Limb (tissue), 2 donors: Measurements from ENCODE around the gene ZNF366.
A peak's percentile ranks its signal among the peaks of the same experiment; 100 is the strongest.

Source experiments
- DNase-seq, 2 donors: peaks; one replicate each; pipeline ENCODE4 v3.0.0-alpha.2; 2016; ENCODE audit errors: extremely low spot score in 2 of 2

The ZNF366 gene

GRCh38 chr5:72467461-72467860, 39.7 kb downstream of the ZNF366 start:
- no peak for DNase-seq

- no peak for DNase-seq
Observed at GRCh38 chr5:72465601-72466563, 41.3 kb downstream of the ZNF366 start.

GRCh38 chr5:72465066-72465465, 42.1 kb downstream of the ZNF366 start:
- DNase-seq, result no peak

GRCh38 chr5:72464071-72464470, 43.1 kb downstream of the ZNF366 start:
- no peak for DNase-seq

DNA sequence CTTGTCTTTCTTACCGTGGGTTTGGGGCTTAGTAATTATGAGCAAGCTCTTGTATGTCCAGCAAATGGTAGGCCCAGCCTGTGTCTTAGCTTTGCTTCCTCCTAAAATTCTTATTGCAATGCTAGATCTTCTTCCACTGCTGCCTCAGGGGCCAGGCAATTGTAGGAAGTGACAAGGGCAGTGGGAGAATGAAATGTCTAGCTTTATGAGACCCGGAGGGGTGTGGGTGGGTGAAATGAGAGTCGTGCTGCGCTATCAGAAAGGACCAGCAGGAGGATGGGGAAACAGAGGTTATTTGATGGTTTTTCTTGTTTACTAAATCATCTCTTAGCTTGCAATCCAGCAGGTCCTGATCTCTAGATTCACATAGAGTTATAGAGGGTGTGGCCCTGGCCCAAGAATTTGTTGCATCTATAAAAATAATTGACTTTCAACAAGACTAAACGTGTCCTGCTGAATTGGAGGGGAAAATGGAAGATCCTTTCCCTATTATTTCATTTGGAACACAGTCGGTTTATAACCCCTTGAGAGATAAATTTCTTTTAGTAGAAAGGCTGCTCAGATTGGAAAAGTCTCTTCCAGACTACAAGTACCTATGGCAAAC, 43.7 kb downstream of the ZNF366 start:
- no peak for DNase-seq

DNA sequence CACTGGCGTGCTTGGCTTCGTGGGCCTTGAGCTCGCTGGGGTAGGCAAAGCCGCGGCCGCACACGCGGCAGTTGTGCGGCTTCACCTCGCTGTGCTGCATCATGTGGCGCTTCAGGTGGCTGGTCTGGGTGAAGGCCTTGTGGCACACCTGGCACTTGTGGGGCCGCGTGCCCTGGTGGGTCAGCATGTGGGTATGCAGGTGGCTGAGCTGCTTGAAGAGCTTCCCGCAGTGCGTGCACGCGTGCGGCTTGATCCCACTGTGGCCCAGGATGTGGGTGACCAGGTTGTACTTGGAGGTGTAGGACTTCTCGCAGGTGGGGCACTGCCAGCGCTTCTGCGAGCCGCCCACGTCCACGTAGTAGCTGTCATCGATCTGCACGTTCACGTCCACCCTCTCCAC, 46.8 kb downstream of the ZNF366 start:
- no peak for DNase-seq

DNA sequence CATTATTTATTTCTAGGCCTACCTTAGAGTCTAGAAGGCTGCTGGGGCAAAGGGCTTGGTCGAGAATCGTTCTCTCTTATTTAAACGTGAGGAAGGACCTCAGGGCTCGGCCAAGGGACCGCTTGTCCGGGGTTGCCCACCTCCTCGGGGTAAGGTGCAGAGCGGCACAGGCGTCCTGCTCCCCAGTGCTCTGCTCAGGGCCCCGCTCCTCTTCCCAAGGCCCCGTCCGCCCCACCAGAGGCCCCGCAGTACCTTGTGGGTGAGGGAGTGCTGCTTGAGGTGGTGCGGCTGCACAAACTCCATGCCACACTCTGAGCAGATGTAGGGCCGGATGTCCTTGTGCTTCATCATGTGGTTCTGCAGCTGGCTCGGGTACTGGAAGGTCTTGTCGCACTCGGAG, 47.3 kb downstream of the ZNF366 start:
- no peak for DNase-seq

DNA sequence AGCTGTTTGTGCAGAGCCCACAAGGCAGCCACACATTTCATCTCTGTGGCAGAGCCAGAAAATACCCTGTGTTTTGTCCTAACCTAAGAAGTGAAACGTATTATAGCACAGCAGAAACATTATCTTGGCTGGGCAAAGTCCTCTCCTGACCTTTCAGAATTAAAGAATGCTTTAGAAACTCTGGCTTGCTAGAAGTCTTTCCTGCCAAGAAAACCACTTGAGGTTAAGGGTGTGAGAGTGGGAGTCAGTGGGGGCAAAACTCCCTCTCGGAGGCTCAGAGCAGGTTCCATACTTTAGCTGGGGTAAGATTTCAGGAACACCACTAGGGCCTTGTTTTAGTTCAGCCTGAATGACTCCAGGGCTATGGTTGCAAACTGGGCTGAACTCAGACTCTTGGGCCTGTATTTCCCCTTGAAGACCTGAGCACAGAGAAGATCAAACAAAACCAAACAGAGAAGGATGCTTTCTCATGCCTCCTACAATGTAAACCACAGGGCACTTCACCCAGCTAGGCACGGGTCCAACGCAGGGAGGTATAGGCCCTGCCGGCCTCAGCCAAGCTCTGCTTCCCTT, 48.0 kb downstream of the ZNF366 start:
- no peak for DNase-seq

DNA sequence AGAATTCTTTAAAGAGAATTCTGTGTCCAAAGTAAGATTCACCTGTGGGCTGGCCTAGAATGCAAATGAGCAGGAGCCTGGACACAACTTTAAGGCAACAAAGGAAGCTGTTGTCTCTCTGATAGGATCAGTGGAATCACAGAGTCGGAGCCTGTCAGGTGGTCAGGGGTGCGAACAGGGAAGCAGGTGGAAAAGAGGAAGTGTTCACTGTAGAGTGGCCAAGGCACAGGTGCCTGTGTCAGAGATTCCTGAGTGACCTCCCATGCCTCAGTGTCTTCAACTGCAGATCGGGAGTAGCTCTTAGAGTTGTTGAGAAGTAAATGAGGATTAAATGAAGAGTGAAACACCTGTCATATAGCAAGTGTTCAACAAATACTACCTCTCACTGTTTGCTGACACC, 48.8 kb downstream of the ZNF366 start:
- no peak for DNase-seq

- no peak for DNase-seq
Observed at GRCh38 chr5:72457491-72457890, 49.7 kb downstream of the ZNF366 start.

GRCh38 chr5:72456391-72457074, 50.7 kb downstream of the ZNF366 start:
- no peak for DNase-seq

- DNase-seq, result no peak
Observed at GRCh38 chr5:72455476-72455875, 51.7 kb downstream of the ZNF366 start.

- no peak for DNase-seq
Observed at GRCh38 chr5:72454996-72455395, 52.2 kb downstream of the ZNF366 start.

DNA sequence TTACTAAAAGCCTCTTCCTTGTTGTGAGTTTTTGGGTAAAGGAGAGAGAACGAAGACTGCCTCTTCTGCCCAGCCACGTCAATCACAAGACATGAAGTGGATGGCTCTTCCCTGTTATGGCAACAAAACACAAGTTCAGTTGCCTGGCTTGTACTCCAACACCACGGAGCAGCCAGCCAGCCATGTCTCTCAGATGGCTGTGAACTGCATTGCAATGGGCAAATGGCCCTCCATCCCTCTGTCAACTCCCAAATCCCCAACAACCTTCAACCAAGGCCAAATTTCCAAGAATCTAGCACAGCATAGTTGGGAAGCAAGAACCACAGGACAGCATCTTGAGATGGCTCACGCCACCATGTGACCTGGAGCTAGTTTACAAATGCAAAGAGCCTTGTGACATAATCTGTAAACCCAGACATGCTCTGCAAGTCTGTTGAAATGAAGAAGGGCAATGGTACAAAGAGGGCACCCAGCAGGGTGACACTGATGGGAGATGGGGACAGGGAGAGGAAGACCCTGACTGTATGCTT, 53.9 kb downstream of the ZNF366 start:
- no peak for DNase-seq

- DNase-seq, result peak; percentile 70 to 90
Observed at GRCh38 chr5:72452515-72453245, 54.5 kb downstream of the ZNF366 start.

DNA sequence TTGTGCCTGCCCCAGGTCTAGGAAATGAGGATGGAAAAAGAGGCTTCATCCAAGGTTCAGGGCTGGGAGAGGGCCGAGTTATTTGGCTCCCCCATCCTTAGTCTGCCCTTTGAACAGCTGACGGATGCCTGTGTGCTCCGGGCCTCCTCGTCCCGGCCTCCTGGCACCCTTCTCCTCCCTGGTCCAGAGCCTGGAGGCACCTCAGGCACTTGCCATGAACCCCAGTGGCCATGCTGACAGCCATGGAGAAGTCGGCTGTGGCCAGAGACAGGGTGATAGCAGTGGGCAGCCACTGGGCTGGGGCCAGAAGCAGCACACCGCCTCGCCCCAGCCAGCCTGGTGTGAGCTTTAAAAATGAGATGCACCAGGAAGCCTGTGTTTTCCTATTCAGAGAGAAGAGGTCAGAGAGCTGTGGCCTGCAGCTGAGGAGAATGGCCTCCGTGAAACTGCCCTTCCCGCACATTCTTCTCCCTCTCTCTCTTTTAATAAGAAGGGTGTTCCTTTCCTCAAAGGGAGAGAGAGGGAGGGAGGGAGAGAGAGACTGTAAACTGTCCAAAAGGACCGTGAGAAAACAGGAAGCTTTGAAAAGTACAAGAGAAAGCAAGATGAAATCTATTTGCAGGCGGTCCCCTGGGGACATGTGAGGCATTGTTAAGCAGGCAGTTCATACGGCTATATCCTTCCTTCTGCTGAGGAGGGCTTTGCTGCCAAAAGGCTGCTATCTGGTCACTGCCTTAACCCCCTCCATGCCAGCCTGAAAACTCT, 55.3 kb downstream of the ZNF366 start:
- DNase-seq, result peak; percentile 42 to 94

DNA sequence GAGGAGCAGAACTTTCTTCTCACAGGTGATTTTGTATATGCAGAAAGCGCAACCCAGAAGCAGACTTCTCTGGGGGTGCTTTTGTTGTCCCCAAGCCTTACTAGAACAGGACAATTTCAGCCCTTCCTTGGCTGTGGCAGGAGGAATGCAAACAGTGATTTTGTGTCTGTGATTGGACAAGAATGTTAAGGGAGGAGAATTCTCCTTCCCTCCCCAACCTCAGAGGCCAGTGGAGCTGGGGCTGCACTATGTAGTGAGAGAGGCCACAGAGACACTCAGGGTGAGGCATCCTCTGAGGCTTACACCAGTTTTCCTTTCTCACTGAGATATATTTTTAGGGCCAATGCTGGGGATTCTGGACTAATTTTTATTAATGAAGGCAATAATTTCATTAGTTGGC, 58.8 kb downstream of the ZNF366 start:
- no peak for DNase-seq

DNA sequence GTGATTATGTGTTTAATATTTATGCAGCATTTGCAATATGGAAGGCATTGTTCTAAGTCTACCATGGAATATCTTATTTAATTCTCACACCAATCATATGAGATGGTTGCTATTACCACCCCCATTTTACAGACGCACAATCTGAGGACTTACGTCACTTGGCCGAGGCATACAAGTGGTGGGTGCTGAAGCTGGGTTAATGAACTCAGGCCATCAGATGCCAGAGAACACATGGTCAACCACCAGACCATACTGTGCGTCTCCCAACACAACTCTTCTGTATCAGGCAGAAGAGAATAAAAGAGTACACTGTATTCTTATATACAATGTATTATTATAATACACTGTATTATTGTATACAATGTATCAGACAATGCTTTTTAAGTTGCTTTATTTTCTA, 59.5 kb downstream of the ZNF366 start:
- no peak for DNase-seq

GRCh38 chr5:72445969-72446368, 61.2 kb downstream of the ZNF366 start:
- DNase-seq, result no peak

DNA sequence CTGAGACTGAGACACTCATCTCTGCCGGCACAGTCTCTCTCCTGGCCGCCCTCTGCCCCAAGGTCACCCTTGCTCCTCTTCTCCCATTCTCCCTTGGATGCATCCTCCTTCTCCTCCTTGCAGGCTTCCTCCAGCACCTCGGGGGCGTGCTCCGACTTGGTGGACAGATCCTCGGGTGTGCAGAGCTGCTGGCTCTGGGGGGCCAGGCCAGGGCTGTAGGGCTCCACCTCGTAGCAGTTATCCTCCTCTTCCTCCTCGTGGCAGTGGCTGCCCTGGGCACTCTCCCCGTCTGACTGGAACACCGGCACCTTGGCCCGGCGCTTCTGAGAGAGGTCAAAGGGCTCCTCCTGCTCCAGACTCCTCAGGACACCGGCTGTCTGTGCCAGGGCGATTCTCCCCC, 63.3 kb downstream of the ZNF366 start:
- no peak for DNase-seq
